Measurements from ENCODE around the gene DVL2.

DVL2 gene

GRCh38 chr17:7177954-7178477 is 56.3 kb downstream of the DVL2 start:
- DNase-seq (ENCODE audit: low read depth, low spot score): no peak
- H3K27ac ChIP-seq: no peak overlapping the region

- no peak overlapping the region for H3K27ac ChIP-seq
- DNase-seq (ENCODE audit: low read depth, low spot score): no peak
Observed at GRCh38 chr17:7177191-7177953, 56.9 kb downstream of the DVL2 start.

- no peak for DNase-seq (ENCODE audit: low read depth, low spot score)
- H3K27ac ChIP-seq: no peak overlapping the region
Observed at GRCh38 chr17:7176841-7177190, 57.5 kb downstream of the DVL2 start.

GRCh38 chr17:7176107-7176840 is 58.0 kb downstream of the DVL2 start:
- no peak overlapping the region for H3K27ac ChIP-seq
- DNase-seq (ENCODE audit: low read depth, low spot score): no peak
